VCaP (cell line): ENCODE data around the gene CAPZB.

ENCODE experiments used
- H3K27ac ChIP-seq: fragments of 450-650 bp; 2 replicates; pipeline ENCODE4 v1.5.1; 2017
- CTCF ChIP-seq: fragments of 450-650 bp; conservative IDR thresholded peaks from 2 replicates; pipeline ENCODE4 v1.5.1; 2017; ENCODE audit warnings: mild to moderate bottlenecking, moderate library complexity

CAPZB gene

GRCh38 chr1:19391596-19391981, 93.8 kb downstream of the CAPZB start:
- peak overlapping the region; percentile 42 for H3K27ac ChIP-seq
- TF ChIP-seq CTCF = peak; percentile 55

- peak; percentile 91 for TF ChIP-seq CTCF
- peak overlapping the region; percentile 42 for H3K27ac ChIP-seq
Measured at GRCh38 chr1:19390901-19391595, 94.3 kb downstream of the CAPZB start.

- no peak for TF ChIP-seq CTCF
- H3K27ac ChIP-seq = peak overlapping the region; percentile 42
Measured at GRCh38 chr1:19390166-19390850, 95.0 kb downstream of the CAPZB start.

- H3K27ac ChIP-seq = no peak overlapping the region
- TF ChIP-seq CTCF = no peak
Measured at GRCh38 chr1:19388980-19389379, 96.4 kb downstream of the CAPZB start.

GRCh38 chr1:19387045-19387467, 98.3 kb downstream of the CAPZB start:
- no peak overlapping the region for H3K27ac ChIP-seq
- no peak for TF ChIP-seq CTCF

- H3K27ac ChIP-seq = peak overlapping the region; percentile 49
- no peak for TF ChIP-seq CTCF
Measured at GRCh38 chr1:19385869-19386591, 99.3 kb downstream of the CAPZB start.

- peak overlapping the region; percentile 49 for H3K27ac ChIP-seq
- no peak for TF ChIP-seq CTCF
Measured at GRCh38 chr1:19385221-19385620, 100.1 kb downstream of the CAPZB start.
